ENCODE measurements around the gene ATRIP.

The ATRIP gene

DNA sequence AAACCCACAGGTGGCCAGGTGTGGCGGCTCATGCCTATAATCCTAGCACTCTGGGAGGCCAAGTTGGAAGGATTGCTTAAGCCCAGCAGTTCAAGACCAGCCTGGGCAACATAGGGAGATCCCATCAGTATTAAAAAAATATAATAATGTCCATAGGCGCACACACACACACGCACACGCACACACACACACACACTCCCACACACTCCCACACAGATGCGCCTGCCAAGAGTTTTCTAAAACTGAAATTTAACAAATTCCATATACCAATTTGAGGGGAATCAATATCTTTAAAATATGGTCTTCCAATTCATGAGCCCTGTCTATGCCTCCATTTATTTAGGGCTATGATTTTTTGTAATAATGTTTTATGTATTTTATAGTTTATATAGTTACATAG, 40.4 kb downstream of the ATRIP start:
- DNase-seq (ENCODE audit: low read depth): no peak
- TF ChIP-seq, protein P1, sequence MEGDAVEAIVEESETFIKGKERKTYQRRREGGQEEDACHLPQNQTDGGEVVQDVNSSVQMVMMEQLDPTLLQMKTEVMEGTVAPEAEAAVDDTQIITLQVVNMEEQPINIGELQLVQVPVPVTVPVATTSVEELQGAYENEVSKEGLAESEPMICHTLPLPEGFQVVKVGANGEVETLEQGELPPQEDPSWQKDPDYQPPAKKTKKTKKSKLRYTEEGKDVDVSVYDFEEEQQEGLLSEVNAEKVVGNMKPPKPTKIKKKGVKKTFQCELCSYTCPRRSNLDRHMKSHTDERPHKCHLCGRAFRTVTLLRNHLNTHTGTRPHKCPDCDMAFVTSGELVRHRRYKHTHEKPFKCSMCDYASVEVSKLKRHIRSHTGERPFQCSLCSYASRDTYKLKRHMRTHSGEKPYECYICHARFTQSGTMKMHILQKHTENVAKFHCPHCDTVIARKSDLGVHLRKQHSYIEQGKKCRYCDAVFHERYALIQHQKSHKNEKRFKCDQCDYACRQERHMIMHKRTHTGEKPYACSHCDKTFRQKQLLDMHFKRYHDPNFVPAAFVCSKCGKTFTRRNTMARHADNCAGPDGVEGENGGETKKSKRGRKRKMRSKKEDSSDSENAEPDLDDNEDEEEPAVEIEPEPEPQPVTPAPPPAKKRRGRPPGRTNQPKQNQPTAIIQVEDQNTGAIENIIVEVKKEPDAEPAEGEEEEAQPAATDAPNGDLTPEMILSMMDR (IDR thresholded peaks at IDR 0.05; ENCODE audit: insufficient read depth, low read depth, low read length, missing control alignments): no peak

DNA sequence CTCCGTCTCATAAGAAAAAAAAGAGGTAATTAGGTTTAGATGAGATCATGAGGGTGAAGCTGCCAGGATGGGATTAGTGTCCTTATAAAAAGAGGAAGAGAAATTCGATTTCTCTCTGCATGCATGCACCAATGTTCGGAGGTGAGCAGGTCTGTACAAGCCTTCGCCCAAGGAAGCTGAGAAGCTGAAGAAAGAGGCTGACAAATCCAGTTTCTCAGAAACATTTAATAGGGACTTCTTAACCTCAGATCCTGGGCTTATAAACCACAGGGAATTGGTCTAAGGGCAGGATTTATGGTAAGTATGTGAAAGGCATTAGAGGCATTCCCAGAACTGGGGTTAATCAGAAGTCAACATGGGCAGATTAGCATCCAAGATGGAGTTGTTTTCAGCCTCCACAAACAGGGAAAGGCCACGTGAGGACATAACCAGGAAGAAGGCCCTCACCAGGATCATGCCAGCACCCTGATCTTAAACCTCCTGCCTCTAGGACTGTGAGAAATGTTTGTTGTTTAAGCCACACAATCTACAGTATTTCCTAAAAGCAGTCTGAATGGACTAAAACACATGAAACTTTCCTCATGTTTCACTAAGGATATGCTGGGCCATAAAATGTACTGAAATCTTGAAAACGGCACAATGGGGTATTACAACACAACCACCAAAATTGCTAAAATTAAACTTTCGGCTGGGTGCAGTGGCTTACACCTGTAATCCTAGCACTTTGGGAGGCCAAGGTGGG, 46.1 kb downstream of the ATRIP start:
- TF ChIP-seq, protein P1 (IDR thresholded peaks at IDR 0.05; ENCODE audit: insufficient read depth, low read depth, low read length, missing control alignments): no peak
- peak; percentile 37 for DNase-seq (ENCODE audit: low read depth)
- H3K4me3 ChIP-seq (ENCODE audit: low read depth, low read length): no peak overlapping the region

More for the DNA sequence above, 40.4 kb downstream of the ATRIP start:
- H3K4me3 ChIP-seq (ENCODE audit: low read depth, low read length): no peak overlapping the region

DNA sequence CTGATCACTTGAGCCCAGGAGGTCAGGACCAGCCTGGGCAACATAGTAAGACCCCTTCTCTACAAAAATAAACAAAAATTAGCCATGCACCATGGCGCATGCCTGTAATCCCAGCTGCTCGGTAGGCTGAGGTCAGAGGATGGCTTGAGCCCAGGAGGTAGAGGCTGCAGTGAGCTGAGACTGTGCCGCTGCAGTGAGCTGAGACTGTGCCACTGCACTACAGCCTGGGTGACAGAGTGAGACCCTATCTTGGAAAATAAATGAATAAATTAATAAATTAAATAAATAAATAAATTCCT, 46.6 kb downstream of the ATRIP start:
- TF ChIP-seq, protein P1 (IDR thresholded peaks at IDR 0.05; ENCODE audit: insufficient read depth, low read depth, low read length, missing control alignments): no peak
- no peak for DNase-seq (ENCODE audit: low read depth)
- no peak overlapping the region for H3K4me3 ChIP-seq (ENCODE audit: low read depth, low read length)

DNA sequence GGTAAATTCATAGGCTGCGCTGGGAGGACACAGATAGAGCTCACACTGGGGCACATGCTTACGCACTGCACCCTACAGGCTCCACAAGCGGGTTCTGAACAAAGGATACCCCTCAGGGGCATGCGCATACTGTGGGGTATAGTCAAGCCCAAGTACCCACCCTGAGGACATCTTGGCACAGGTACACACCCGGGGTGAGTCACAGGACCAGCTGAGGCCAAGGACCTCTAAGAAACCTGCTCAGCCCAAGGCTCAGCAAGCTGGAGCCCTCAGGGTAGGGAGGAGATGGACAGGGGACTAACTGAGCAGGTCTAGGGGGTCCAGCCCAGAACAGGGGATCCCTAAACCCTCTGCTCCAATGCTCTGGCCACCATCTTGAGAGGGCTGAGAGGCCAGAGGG, 54.1 kb downstream of the ATRIP start:
- TF ChIP-seq, protein P1 (IDR thresholded peaks at IDR 0.05; ENCODE audit: insufficient read depth, low read depth, low read length, missing control alignments): no peak
- no peak overlapping the region for H3K4me3 ChIP-seq (ENCODE audit: low read depth, low read length)
- no peak for DNase-seq (ENCODE audit: low read depth)

DNA sequence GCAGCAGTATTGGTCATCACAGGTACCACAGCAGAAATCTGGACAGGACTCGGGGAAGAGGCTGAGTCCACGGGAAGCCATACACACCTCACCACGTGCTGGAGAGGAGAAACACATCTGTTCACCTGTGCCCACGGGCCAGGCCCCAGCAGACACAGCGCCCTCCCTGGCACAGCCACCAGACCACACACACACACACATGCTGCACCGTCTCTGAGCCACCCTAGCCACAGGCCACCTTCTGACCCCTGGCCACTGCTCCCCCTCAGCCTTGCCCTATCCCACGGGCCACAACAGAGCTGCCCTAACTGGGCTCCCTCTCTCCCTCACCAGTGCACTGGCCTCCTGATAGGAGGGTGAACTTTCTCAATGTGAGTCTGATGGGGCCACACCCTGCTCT, 54.7 kb downstream of the ATRIP start:
- TF ChIP-seq, protein P1 (IDR thresholded peaks at IDR 0.05; ENCODE audit: insufficient read depth, low read depth, low read length, missing control alignments): no peak
- no peak overlapping the region for H3K4me3 ChIP-seq (ENCODE audit: low read depth, low read length)
- no peak for DNase-seq (ENCODE audit: low read depth)

DNA sequence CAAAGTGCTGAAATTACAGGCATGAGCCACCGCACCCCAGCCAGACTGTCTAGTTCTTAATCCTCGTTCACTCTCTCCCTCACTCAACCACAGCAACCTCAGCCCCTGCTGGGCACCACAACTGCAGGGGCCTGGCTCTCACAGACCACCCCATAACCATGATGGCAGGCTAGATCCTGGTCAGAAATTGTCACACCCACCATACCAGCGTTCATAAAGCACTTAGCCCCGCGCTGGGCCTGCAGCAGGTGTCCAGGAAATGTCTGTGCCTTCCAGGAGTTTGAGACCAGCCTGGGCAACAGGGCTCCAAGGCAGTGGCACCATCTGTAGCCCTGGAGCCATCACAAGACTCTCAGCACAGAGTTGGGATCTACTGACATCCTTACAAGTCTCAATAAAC, 55.6 kb downstream of the ATRIP start:
- no peak overlapping the region for H3K4me3 ChIP-seq (ENCODE audit: low read depth, low read length)
- TF ChIP-seq, protein P1 (IDR thresholded peaks at IDR 0.05; ENCODE audit: insufficient read depth, low read depth, low read length, missing control alignments): no peak
- no peak for DNase-seq (ENCODE audit: low read depth)

DNA sequence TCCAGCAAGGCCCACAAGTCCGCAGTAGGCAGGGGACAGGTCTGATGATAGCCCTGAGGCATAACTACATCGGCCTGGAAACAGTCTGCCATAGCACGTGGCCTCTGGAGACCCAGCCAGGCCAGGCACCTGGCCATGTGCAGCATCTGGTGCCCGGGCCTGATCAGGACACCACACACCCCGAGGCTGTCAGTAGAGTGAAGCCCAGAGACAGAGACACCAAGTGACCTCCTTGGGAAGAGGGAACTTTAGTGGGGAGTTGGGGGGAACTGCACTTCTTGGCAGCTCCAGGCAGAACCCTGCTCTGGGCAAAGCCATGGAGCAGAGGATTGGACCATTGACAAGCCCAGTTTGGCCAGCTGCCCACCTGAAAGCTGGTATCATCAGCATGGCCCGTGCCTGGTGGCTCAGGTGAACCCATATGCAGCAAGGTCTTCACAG, 56.2 kb downstream of the ATRIP start:
- DNase-seq (ENCODE audit: low read depth): no peak
- H3K4me3 ChIP-seq (ENCODE audit: low read depth, low read length): no peak overlapping the region
- TF ChIP-seq, protein P1 (IDR thresholded peaks at IDR 0.05; ENCODE audit: insufficient read depth, low read depth, low read length, missing control alignments): no peak
